HEK293 (cell line): Measurements from ENCODE around the gene CMTM5.

Experiments used
- CTCF ChIA-PET: fragments of 350-600 bp; formaldehyde crosslinking; extraction: SDS; loops from one replicate; lab custom pipeline; 2021; ENCODE audit warnings: antibody characterized with exemption; lab: Yijun Ruan, JAX
- POLR2A ChIA-PET: fragments of 300-600 bp; formaldehyde crosslinking; extraction: SDS; loops from one replicate; lab custom pipeline; 2020; ENCODE audit warnings: antibody characterized with exemption, inconsistent platforms; lab: Yijun Ruan, JAX
- H3K27ac ChIP-seq: fragments of 200-500 bp; sonication (Bioruptor generic); 2 replicates; pipeline ENCODE4 v1.5.1; 2014; ENCODE audit warnings: low read depth, low read length, control low read depth, inconsistent platforms; ENCODE audit errors: extremely low read depth
- H3K36me3 ChIP-seq, 2 experiments: fragments of 200-500 bp in 1 of 2; sonication (Bioruptor generic) in 1 of 2; 1 replicate in 1 of 2; 2 replicates in 1 of 2; pipeline ENCODE4 v1.5.1; 2014 to 2017; ENCODE audit warnings: inconsistent platforms in 2 of 2, low read length in 2 of 2; ENCODE audit not compliant: control insufficient read depth in 2 of 2, insufficient read depth in 1 of 2
- H3K4me1 ChIP-seq: fragments of 200-500 bp; sonication (Bioruptor generic); 2 replicates; pipeline ENCODE4 v1.5.1; 2014; ENCODE audit warnings: mild to moderate bottlenecking, low read length, inconsistent platforms; ENCODE audit not compliant: control insufficient read depth, insufficient read depth
- H3K4me3 ChIP-seq: 2 replicates; pipeline ENCODE4 v1.5.1; 2011; ENCODE audit warnings: low read depth, mild to moderate bottlenecking, control low read depth, low read length, moderate library complexity
- H3K9me3 ChIP-seq: fragments of 200-500 bp; sonication (Bioruptor generic); 2 replicates; pipeline ENCODE4 v1.5.1; 2014; ENCODE audit warnings: low read depth, low read length, inconsistent platforms; ENCODE audit not compliant: control insufficient read depth, insufficient read depth
- EGR2 ChIP-seq: fragments of 450-650 bp; formaldehyde crosslinking; IDR thresholded peaks from 2 replicates; pipeline ENCODE4 v1.5.1; 2016; ENCODE audit warnings: low read depth, missing biosample characterization, missing genetic modification characterization
- OVOL3 ChIP-seq: fragments of 450-650 bp; formaldehyde crosslinking; IDR thresholded peaks from 2 replicates; pipeline ENCODE4 v1.5.1; 2016; ENCODE audit warnings: missing biosample characterization, missing genetic modification characterization
- RBAK ChIP-seq: fragments of 450-650 bp; formaldehyde crosslinking; IDR thresholded peaks from 2 replicates; pipeline ENCODE4 v1.5.1; 2016; ENCODE audit warnings: missing biosample characterization, missing genetic modification characterization
- TCF7L2 ChIP-seq: IDR thresholded peaks from 2 replicates; pipeline ENCODE4 v1.6.1; 2011; ENCODE audit warnings: low read depth, mild to moderate bottlenecking, inconsistent platforms, low read length, moderate library complexity, borderline replicate concordance
- TRIM28 ChIP-seq: IDR thresholded peaks from 2 replicates; pipeline ENCODE4 v1.6.1; 2011; ENCODE audit warnings: low read length, control low read depth, borderline replicate concordance
- ZBTB20 ChIP-seq: fragments of 450-650 bp; formaldehyde crosslinking; IDR thresholded peaks from 2 replicates; pipeline ENCODE4 v1.5.1; 2016; ENCODE audit warnings: missing biosample characterization, missing genetic modification characterization
- ZNF112 ChIP-seq: fragments of 450-650 bp; formaldehyde crosslinking; IDR thresholded peaks from 2 replicates; pipeline ENCODE4 v1.5.0; 2017; ENCODE audit warnings: missing biosample characterization, missing genetic modification characterization
- ZNF121 ChIP-seq: fragments of 450-650 bp; formaldehyde crosslinking; IDR thresholded peaks from 2 replicates; pipeline ENCODE4 v1.5.1; 2016; ENCODE audit warnings: missing biosample characterization, missing genetic modification characterization
- ZNF155 ChIP-seq: fragments of 450-650 bp; formaldehyde crosslinking; IDR thresholded peaks from 2 replicates; pipeline ENCODE4 v1.5.1; 2016; ENCODE audit warnings: missing biosample characterization, missing genetic modification characterization
- ZNF335 ChIP-seq: fragments of 450-650 bp; formaldehyde crosslinking; conservative IDR thresholded peaks from 2 replicates; pipeline ENCODE4 v1.5.1; 2016; ENCODE audit warnings: missing biosample characterization, missing genetic modification characterization
- ZNF354C ChIP-seq: fragments of 450-650 bp; formaldehyde crosslinking; IDR thresholded peaks from 2 replicates; pipeline ENCODE4 v1.5.1; 2016; ENCODE audit warnings: missing biosample characterization, missing genetic modification characterization, low read depth, borderline replicate concordance
- ZNF391 ChIP-seq: fragments of 450-650 bp; formaldehyde crosslinking; IDR thresholded peaks from 2 replicates; pipeline ENCODE4 v1.5.1; 2016; ENCODE audit warnings: low read depth, missing biosample characterization, missing genetic modification characterization, borderline replicate concordance
- ZNF473 ChIP-seq: fragments of 450-650 bp; formaldehyde crosslinking; IDR thresholded peaks from 2 replicates; pipeline ENCODE4 v1.5.1; 2017; ENCODE audit warnings: missing biosample characterization, missing genetic modification characterization
- ZNF530 ChIP-seq: fragments of 450-650 bp; formaldehyde crosslinking; IDR thresholded peaks from 2 replicates; pipeline ENCODE4 v1.5.1; 2016; ENCODE audit warnings: low read depth, missing biosample characterization, missing genetic modification characterization
- ZNF610 ChIP-seq: fragments of 450-650 bp; formaldehyde crosslinking; IDR thresholded peaks from 2 replicates; pipeline ENCODE4 v1.5.1; 2016; ENCODE audit warnings: missing biosample characterization, missing genetic modification characterization, borderline replicate concordance
- ZNF623 ChIP-seq: fragments of 450-650 bp; formaldehyde crosslinking; IDR thresholded peaks from 2 replicates; pipeline ENCODE4 v1.5.1; 2016; ENCODE audit warnings: missing biosample characterization, missing genetic modification characterization
- ZNF654 ChIP-seq: fragments of 450-650 bp; formaldehyde crosslinking; IDR thresholded peaks from 2 replicates; pipeline ENCODE4 v1.5.1; 2016; ENCODE audit warnings: low read depth, missing biosample characterization, missing genetic modification characterization
- ZNF707 ChIP-seq: fragments of 450-650 bp; formaldehyde crosslinking; IDR thresholded peaks from 2 replicates; pipeline ENCODE4 v1.5.1; 2016; ENCODE audit warnings: missing biosample characterization, missing genetic modification characterization
- ZNF747 ChIP-seq: fragments of 450-650 bp; formaldehyde crosslinking; IDR thresholded peaks from 2 replicates; pipeline ENCODE4 v1.5.1; 2016; ENCODE audit warnings: missing biosample characterization, missing genetic modification characterization
- ZNF792 ChIP-seq: fragments of 450-650 bp; formaldehyde crosslinking; IDR thresholded peaks from 2 replicates; pipeline ENCODE4 v1.5.1; 2016; ENCODE audit warnings: missing biosample characterization, missing genetic modification characterization
- ZNF843 ChIP-seq: fragments of 450-650 bp; formaldehyde crosslinking; IDR thresholded peaks from 2 replicates; pipeline ENCODE4 v1.5.1; 2016; ENCODE audit warnings: missing biosample characterization, missing genetic modification characterization
- ZSCAN16 ChIP-seq: fragments of 450-650 bp; formaldehyde crosslinking; IDR thresholded peaks from 2 replicates; pipeline ENCODE4 v1.5.1; 2016; ENCODE audit warnings: missing biosample characterization, missing genetic modification characterization
- ZSCAN30 ChIP-seq: fragments of 450-650 bp; IDR thresholded peaks from 2 replicates; pipeline ENCODE4 v1.5.1; 2018; ENCODE audit warnings: missing biosample characterization, mild to moderate bottlenecking, missing genetic modification characterization, moderate library complexity
- TF ChIP-seq, protein P1 (sequence below): fragments of 450-650 bp; formaldehyde crosslinking; IDR thresholded peaks from 2 replicates; pipeline ENCODE4 v1.5.1; 2017; ENCODE audit warnings: missing biosample characterization, missing genetic modification characterization
- TF ChIP-seq, protein P2 (sequence below): sonication (generic); formaldehyde crosslinking; IDR thresholded peaks from 2 replicates; pipeline ENCODE4 v1.8.1; 2022; ENCODE audit warnings: mild to moderate bottlenecking, moderate library complexity, missing genetic modification reagents
- TF ChIP-seq, protein P3 (sequence below): fragments of 450-650 bp; formaldehyde crosslinking; IDR thresholded peaks from 2 replicates; pipeline ENCODE4 v1.5.1; 2016; ENCODE audit warnings: missing biosample characterization, missing genetic modification characterization
- TF ChIP-seq, protein P4 (sequence below): IDR thresholded peaks from 2 replicates; pipeline ENCODE4 v1.6.1; 2011; ENCODE audit warnings: mild to moderate bottlenecking, low read depth, low read length, borderline replicate concordance
- TF ChIP-seq, protein P5 (sequence below): fragments of 450-650 bp; formaldehyde crosslinking; IDR thresholded peaks from 2 replicates; pipeline ENCODE4 v1.5.1; 2016; ENCODE audit warnings: missing biosample characterization, missing genetic modification characterization

CMTM5 gene

DNA sequence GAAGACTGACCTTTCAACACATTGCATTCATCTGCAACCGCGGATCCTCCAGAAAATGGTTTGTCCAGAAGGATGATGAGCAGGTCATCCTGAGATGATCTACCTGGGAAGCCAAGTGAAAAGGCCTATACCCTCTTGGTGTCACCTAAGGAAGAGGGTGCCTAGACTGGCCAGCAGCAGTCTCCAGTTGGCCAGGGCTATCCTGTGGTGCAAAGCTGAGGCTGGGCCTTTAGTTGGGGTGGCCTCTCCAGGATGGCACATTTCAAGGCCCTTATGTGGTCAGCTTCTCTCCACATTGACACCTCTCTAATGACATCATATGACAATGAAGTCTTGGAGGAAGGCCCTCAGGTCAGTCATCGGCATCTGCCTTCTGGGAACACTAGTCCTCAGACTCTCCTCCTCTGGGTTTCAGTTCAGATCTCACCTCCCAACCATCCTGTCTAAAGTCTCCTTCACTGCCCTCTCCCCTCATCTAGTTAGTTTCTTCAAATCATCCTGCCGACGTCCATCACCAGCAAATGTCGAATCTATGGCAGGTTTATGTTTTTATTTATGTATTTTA is 20.9 kb upstream of the CMTM5 start:
- no peaks in the 10 kb centered on the region for H3K9me3 ChIP-seq
- ChIA-PET POLR2A (no interaction called here), CTCF (interaction anchor here (1.5 kb wide), 1 partner anchor 24 kb away, joined by 4 read pairs; no protein-coding TSS in a partner anchor)
- H3K27ac ChIP-seq = no peak overlapping the region
- H3K4me3 ChIP-seq = no peak overlapping the region
- H3K4me1 ChIP-seq = no peaks in the 10 kb centered on the region
- TF ChIP-seq OVOL3 (tag by site-specific recombination) (no peak), ZNF747 (tag by site-specific recombination) (no peak)
- H3K36me3 ChIP-seq = no peaks in the 10 kb centered on the region

DNA sequence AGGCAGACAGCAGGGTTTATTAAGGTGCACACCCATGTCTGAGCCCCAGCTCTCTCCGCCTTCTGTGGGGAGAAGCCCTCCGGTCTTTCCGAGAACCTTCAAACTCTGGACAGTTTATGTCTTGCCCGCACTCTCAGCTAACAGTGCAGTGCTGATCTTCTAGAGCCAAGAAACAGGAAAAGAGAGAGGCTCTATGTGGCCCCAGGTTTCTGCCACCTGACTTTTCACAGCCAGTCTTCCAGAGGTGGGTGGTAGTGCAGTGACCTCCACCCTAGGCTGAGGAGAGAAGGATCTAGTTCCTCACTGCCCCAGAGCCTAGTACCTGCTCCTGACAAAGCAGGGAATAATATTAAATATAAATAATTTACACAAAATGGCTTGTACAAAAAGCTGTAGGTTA is 20.2 kb upstream of the CMTM5 start:
- TF ChIP-seq, protein P1, sequence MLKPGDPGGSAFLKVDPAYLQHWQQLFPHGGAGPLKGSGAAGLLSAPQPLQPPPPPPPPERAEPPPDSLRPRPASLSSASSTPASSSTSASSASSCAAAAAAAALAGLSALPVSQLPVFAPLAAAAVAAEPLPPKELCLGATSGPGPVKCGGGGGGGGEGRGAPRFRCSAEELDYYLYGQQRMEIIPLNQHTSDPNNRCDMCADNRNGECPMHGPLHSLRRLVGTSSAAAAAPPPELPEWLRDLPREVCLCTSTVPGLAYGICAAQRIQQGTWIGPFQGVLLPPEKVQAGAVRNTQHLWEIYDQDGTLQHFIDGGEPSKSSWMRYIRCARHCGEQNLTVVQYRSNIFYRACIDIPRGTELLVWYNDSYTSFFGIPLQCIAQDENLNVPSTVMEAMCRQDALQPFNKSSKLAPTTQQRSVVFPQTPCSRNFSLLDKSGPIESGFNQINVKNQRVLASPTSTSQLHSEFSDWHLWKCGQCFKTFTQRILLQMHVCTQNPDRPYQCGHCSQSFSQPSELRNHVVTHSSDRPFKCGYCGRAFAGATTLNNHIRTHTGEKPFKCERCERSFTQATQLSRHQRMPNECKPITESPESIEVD (tag by site-specific recombination) = no peak
- TF ChIP-seq ZSCAN30 (tag by site-specific recombination) (no peak), ZNF391 (tag by site-specific recombination) (no peak), ZNF530 (tag by site-specific recombination) (no peak), ZNF112 (no peak), RBAK (no peak), ZNF335 (no peak), ZBTB20 (tag by site-specific recombination) (no peak), ZNF155 (no peak), ZNF654 (tag by site-specific recombination) (no peak), TCF7L2 (no peak), ZNF843 (tag by site-specific recombination) (no peak)
- no peaks in the 10 kb centered on the region for H3K4me1 ChIP-seq
- ChIA-PET CTCF (interaction anchor here (1.5 kb wide), 1 partner anchor 24 kb away, joined by 4 read pairs; no protein-coding TSS in a partner anchor), POLR2A (no interaction called here)
- H3K9me3 ChIP-seq = no peaks in the 10 kb centered on the region
- no peaks in the 10 kb centered on the region for H3K36me3 ChIP-seq
- H3K4me3 ChIP-seq = no peak overlapping the region
- H3K27ac ChIP-seq = no peak overlapping the region

DNA sequence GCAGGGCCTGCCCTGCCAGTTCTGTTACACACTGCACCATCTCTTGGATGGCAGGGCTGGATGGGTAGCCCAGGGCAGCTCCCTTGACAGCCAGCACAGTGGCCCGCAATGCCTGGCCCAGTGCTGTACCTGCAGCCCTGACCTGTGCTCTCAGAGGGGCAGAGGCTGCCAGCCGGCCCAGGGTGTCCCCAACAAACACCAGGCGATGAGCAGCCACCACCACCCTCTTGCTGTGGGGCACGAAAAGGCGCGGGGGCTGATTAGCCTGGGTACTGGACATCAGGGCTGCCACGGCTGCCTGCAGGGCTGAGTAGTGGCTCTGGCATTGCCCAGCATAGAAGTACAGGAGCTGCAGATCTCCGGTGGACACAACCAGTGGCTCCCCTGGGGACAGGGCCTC is 19.6 kb upstream of the CMTM5 start:
- H3K4me3 ChIP-seq = no peak overlapping the region
- no peak overlapping the region for H3K27ac ChIP-seq
- no peaks in the 10 kb centered on the region for H3K4me1 ChIP-seq
- CTCF ChIA-PET = interaction anchor here (1.5 kb wide), 1 partner anchor 23 kb away, joined by 4 read pairs; no protein-coding TSS in a partner anchor
- H3K9me3 ChIP-seq = no peaks in the 10 kb centered on the region
- H3K36me3 ChIP-seq = no peaks in the 10 kb centered on the region
- POLR2A ChIA-PET = no interaction called here
- no peak for TF ChIP-seq ZNF473 (tag by site-specific recombination)
- TF ChIP-seq, protein P2, sequence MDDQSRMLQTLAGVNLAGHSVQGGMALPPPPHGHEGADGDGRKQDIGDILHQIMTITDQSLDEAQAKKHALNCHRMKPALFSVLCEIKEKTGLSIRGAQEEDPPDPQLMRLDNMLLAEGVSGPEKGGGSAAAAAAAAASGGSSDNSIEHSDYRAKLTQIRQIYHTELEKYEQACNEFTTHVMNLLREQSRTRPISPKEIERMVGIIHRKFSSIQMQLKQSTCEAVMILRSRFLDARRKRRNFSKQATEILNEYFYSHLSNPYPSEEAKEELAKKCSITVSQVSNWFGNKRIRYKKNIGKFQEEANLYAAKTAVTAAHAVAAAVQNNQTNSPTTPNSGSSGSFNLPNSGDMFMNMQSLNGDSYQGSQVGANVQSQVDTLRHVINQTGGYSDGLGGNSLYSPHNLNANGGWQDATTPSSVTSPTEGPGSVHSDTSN (CRISPR knock-in tag) = no peak
- no peak for TF ChIP-seq EGR2 (tag by site-specific recombination)
- no peak for TF ChIP-seq ZNF610 (tag by site-specific recombination)
- TF ChIP-seq ZNF623 (tag by site-specific recombination) = no peak
- no peak for TF ChIP-seq ZSCAN16 (tag by site-specific recombination)
- TF ChIP-seq, protein P3, sequence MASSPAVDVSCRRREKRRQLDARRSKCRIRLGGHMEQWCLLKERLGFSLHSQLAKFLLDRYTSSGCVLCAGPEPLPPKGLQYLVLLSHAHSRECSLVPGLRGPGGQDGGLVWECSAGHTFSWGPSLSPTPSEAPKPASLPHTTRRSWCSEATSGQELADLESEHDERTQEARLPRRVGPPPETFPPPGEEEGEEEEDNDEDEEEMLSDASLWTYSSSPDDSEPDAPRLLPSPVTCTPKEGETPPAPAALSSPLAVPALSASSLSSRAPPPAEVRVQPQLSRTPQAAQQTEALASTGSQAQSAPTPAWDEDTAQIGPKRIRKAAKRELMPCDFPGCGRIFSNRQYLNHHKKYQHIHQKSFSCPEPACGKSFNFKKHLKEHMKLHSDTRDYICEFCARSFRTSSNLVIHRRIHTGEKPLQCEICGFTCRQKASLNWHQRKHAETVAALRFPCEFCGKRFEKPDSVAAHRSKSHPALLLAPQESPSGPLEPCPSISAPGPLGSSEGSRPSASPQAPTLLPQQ (tag by site-specific recombination) = no peak
- no peak for TF ChIP-seq ZNF792
- TF ChIP-seq, protein P4, sequence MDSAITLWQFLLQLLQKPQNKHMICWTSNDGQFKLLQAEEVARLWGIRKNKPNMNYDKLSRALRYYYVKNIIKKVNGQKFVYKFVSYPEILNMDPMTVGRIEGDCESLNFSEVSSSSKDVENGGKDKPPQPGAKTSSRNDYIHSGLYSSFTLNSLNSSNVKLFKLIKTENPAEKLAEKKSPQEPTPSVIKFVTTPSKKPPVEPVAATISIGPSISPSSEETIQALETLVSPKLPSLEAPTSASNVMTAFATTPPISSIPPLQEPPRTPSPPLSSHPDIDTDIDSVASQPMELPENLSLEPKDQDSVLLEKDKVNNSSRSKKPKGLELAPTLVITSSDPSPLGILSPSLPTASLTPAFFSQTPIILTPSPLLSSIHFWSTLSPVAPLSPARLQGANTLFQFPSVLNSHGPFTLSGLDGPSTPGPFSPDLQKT = no peak
- no peak for TF ChIP-seq ZNF121
- no peak for TF ChIP-seq TRIM28
- no peak for TF ChIP-seq ZNF354C (tag by site-specific recombination)
- TF ChIP-seq, protein P5, sequence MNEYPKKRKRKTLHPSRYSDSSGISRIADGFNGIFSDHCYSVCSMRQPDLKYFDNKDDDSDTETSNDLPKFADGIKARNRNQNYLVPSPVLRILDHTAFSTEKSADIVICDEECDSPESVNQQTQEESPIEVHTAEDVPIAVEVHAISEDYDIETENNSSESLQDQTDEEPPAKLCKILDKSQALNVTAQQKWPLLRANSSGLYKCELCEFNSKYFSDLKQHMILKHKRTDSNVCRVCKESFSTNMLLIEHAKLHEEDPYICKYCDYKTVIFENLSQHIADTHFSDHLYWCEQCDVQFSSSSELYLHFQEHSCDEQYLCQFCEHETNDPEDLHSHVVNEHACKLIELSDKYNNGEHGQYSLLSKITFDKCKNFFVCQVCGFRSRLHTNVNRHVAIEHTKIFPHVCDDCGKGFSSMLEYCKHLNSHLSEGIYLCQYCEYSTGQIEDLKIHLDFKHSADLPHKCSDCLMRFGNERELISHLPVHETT = no peak
- no peak for TF ChIP-seq ZNF707
